SK-N-SH (cell line): ENCODE measurements around the gene GFY.

Experiments used
- CTCF ChIP-seq: fragments of 200-600 bp; sonication (generic); IDR thresholded peaks from 2 replicates; pipeline ENCODE4 v1.6.1; 2017; ENCODE audit warnings: antibody characterized with exemption, mild to moderate bottlenecking, moderate library complexity
- EZH2phosphoT487 ChIP-seq: fragments of 200-600 bp; sonication (generic); IDR thresholded peaks from 2 replicates; pipeline ENCODE4 v1.6.1; 2017; ENCODE audit warnings: low read depth, mixed run types, mild to moderate bottlenecking, antibody characterized with exemption, moderate library complexity, borderline replicate concordance
- GABPA ChIP-seq: IDR thresholded peaks from 2 replicates; pipeline ENCODE4 v1.4.0; 2012; ENCODE audit warnings: low read depth, mild to moderate bottlenecking
- JUND ChIP-seq: IDR thresholded peaks from 2 replicates; pipeline ENCODE4 v1.4.0; 2012
- MXI1 ChIP-seq: IDR thresholded peaks from 2 replicates; pipeline ENCODE4 v1.6.1; 2012; ENCODE audit warnings: mild to moderate bottlenecking, low read depth, low read length, improper control_type of control experiment
- POLR2AphosphoS5 ChIP-seq: IDR thresholded peaks from 2 replicates; pipeline ENCODE4 v1.6.1; 2012; ENCODE audit warnings: low read depth, low read length
- RAD21 ChIP-seq: IDR thresholded peaks from 2 replicates; pipeline ENCODE4 v1.6.1; 2012; ENCODE audit warnings: mild to moderate bottlenecking, low read length
- RCOR1 ChIP-seq: fragments of 150-350 bp; IDR thresholded peaks from 2 replicates; pipeline ENCODE4 v1.6.1; 2017; ENCODE audit warnings: antibody characterized with exemption, low read length
- TAF1 ChIP-seq: IDR thresholded peaks from 2 replicates; pipeline ENCODE4 v1.6.1; 2012; ENCODE audit warnings: low read depth, mild to moderate bottlenecking, low read length, moderate library complexity, borderline replicate concordance
- TCF12 ChIP-seq: IDR thresholded peaks from 2 replicates; pipeline ENCODE4 v1.4.0; 2012
- YY1 ChIP-seq: IDR thresholded peaks from 2 replicates; pipeline ENCODE4 v1.4.0; 2012; ENCODE audit warnings: low read depth, mild to moderate bottlenecking

GRCh38 chr19:49442771-49443365, 17.7 kb downstream of the GFY start:
- TF ChIP-seq CTCF: no peak
- no peak for TF ChIP-seq YY1
- TF ChIP-seq GABPA: no peak
- no peak for TF ChIP-seq TAF1
- no peak for TF ChIP-seq JUND
- no peak for TF ChIP-seq EZH2phosphoT487
- TF ChIP-seq POLR2AphosphoS5: no peak
- TF ChIP-seq RCOR1: no peak
- no peak for TF ChIP-seq MXI1
- TF ChIP-seq TCF12: no peak
- no peak for TF ChIP-seq RAD21
